Endothelial cell (in vitro differentiated cells): ENCODE results near the gene COQ8A. TPM values are rescaled to one million over a fixed set of nuclear protein-coding genes. Genes with fewer than 3 reads are reported as not detected.

Experiments
- DNase-seq: peaks from one replicate; pipeline ENCODE4 v3.0.0; 2021; ENCODE audit warnings: low spot score
- H3K27ac Mint-ChIP-seq: one replicate; pipeline ENCODE4 v1.8.0; 2021; ENCODE audit warnings: mixed read lengths, inconsistent platforms; ENCODE audit not compliant: unreplicated experiment
- H3K27me3 Mint-ChIP-seq: one replicate; pipeline ENCODE4 v1.8.0; 2021; ENCODE audit warnings: mild to moderate bottlenecking, moderate library complexity, mixed read lengths, inconsistent platforms; ENCODE audit not compliant: unreplicated experiment
- H3K36me3 Mint-ChIP-seq: one replicate; pipeline ENCODE4 v1.8.0; 2021; ENCODE audit warnings: mild to moderate bottlenecking, low read depth, mixed read lengths, inconsistent platforms; ENCODE audit not compliant: unreplicated experiment
- H3K4me1 Mint-ChIP-seq: one replicate; pipeline ENCODE4 v1.8.0; 2021; ENCODE audit warnings: mild to moderate bottlenecking, mixed read lengths, inconsistent platforms; ENCODE audit not compliant: unreplicated experiment
- H3K4me3 Mint-ChIP-seq: one replicate; pipeline ENCODE4 v1.8.0; 2021; ENCODE audit warnings: mild to moderate bottlenecking, mixed read lengths, inconsistent platforms; ENCODE audit not compliant: unreplicated experiment
- H3K9me3 Mint-ChIP-seq: one replicate; pipeline ENCODE4 v1.8.0; 2021; ENCODE audit warnings: mixed read lengths, inconsistent platforms; ENCODE audit not compliant: unreplicated experiment
- total RNA-seq: library from RNA; stranded (reverse); fragmentation: NEBNext Ultra II Directional; extraction: Animal tissue kit (Norgen Biotek cat#: 25700); gene quantifications from one replicate; pipeline ENCODE4 v1.2.1, GENCODE V29; 2021; ENCODE audit not compliant: unreplicated experiment
- TF ChIP-seq, protein P1 (sequence below): fragments of 200-600 bp; sonication (generic); IDR thresholded peaks from one replicate; pipeline ENCODE4 v1.5.0; 2021; ENCODE audit warnings: antibody characterized with exemption; ENCODE audit not compliant: unreplicated experiment

The COQ8A gene
- total RNA-seq, 1 donor from 2014 or later, result 22.7 TPM

DNA sequence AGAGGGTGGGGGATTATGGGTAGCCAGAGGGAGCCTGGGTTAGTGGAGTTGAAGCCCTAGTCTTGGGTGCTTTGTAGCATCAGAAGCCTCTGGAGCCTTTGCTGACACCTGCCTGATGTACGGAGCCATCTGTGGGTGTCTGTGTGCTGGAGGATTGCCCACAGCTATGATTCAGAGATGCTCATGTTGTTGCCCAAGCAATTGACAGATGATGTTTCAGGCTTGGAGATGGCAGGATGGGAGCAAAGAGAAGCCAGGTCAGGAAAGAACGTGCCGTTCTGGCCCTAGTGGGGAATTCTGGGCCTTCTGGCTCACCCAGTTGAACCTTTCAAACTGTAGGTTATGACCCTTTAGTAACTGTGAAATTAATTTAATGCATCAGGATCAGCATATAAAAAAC lies 27.6 kb downstream of the COQ8A start:
- DNase-seq, result no peak
- Mint-ChIP-seq H3K27ac (no peak overlapping the region), H3K36me3 (peaks cover 13% of the 10 kb centered on the region), H3K9me3 (no peaks in the 10 kb centered on the region), H3K27me3 (no peaks in the 10 kb centered on the region), H3K4me3 (no peak overlapping the region), H3K4me1 (peaks cover 6% of the 10 kb centered on the region)
- TF ChIP-seq, protein P1, sequence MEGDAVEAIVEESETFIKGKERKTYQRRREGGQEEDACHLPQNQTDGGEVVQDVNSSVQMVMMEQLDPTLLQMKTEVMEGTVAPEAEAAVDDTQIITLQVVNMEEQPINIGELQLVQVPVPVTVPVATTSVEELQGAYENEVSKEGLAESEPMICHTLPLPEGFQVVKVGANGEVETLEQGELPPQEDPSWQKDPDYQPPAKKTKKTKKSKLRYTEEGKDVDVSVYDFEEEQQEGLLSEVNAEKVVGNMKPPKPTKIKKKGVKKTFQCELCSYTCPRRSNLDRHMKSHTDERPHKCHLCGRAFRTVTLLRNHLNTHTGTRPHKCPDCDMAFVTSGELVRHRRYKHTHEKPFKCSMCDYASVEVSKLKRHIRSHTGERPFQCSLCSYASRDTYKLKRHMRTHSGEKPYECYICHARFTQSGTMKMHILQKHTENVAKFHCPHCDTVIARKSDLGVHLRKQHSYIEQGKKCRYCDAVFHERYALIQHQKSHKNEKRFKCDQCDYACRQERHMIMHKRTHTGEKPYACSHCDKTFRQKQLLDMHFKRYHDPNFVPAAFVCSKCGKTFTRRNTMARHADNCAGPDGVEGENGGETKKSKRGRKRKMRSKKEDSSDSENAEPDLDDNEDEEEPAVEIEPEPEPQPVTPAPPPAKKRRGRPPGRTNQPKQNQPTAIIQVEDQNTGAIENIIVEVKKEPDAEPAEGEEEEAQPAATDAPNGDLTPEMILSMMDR, result no peak

DNA sequence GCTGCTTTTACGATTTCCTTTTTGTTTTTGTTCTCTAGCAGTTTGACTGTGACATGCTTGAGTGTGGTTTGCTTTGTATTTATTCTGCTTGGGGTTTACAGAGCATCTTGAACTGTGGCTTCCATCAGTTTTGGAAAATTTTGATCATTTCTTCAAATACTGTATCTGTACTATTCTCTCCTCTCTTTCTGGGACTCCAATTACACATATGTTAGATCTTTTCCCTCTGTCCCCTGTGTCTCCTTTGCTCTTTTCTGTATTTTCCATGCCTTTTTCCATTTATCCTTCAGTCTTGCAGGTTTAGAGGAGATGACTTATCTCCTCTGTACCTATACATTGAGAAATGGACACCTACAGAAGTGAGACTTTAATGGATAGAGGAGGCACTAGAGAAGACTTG lies 31.7 kb downstream of the COQ8A start:
- no peaks in the 10 kb centered on the region for H3K9me3 Mint-ChIP-seq
- peak overlapping the region; percentile 53 for H3K4me3 Mint-ChIP-seq
- peaks cover 4% of the 10 kb centered on the region for H3K4me1 Mint-ChIP-seq
- no peaks in the 10 kb centered on the region for H3K27me3 Mint-ChIP-seq
- peaks cover 9% of the 10 kb centered on the region for H3K36me3 Mint-ChIP-seq
- DNase-seq, result no peak
- TF ChIP-seq, protein P1, result no peak
- no peak overlapping the region for H3K27ac Mint-ChIP-seq

DNA sequence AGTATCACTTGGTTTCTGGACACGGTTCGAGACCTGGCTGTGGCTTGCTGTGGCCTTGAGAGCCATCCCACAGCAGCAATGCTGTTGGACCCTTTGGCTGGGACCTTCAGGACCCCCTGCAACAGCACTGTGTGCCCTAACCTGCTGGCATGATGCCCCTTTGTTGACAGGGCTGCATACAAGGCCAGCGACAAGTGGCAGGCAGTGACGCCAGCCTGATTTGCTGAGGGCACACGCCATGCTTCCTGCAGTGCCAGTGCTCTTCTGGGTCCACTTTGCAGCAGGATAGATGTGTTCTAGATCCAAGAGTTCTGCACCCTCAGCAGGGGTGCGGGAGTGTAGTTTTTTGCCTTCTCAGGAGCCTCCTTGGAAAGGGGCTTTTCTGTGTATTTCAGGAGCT lies 32.8 kb downstream of the COQ8A start:
- Mint-ChIP-seq H3K36me3 (peaks cover 9% of the 10 kb centered on the region), H3K4me1 (peaks cover 4% of the 10 kb centered on the region), H3K4me3 (no peak overlapping the region), H3K27ac (no peak overlapping the region), H3K9me3 (no peaks in the 10 kb centered on the region), H3K27me3 (no peaks in the 10 kb centered on the region)
- DNase-seq, result no peak
- TF ChIP-seq, protein P1, result no peak

DNA sequence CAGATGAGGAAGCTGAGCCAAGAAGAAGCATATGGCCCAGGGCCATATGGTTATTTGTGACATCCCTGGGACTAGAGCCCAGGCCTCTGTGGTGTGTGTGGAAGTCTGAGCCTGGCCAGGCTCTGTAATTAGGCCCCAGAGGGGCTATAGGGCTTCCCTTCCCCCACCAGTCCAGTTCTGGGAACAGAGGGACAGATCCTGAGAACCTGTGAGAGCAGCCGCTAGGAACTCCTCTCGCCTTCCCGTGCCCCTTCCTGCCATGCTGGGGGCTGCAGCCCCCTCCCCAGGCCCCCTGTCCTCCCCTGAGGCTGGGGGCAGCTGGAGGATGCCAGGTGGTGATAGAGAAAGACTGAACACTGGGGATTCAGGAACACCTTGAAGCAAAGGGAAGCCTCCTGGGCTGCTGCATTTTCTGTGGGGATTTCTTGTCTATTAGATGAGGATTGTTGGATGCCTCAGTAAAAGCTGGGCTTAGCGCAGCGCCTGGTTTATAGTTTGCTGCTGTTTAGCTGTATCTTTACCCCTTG lies 33.3 kb downstream of the COQ8A start:
- Mint-ChIP-seq H3K4me3 (no peak overlapping the region), H3K4me1 (peaks cover 4% of the 10 kb centered on the region), H3K27ac (no peak overlapping the region), H3K27me3 (no peaks in the 10 kb centered on the region), H3K36me3 (peaks cover 9% of the 10 kb centered on the region), H3K9me3 (no peaks in the 10 kb centered on the region)
- TF ChIP-seq, protein P1, result no peak
- DNase-seq, result no peak

DNA sequence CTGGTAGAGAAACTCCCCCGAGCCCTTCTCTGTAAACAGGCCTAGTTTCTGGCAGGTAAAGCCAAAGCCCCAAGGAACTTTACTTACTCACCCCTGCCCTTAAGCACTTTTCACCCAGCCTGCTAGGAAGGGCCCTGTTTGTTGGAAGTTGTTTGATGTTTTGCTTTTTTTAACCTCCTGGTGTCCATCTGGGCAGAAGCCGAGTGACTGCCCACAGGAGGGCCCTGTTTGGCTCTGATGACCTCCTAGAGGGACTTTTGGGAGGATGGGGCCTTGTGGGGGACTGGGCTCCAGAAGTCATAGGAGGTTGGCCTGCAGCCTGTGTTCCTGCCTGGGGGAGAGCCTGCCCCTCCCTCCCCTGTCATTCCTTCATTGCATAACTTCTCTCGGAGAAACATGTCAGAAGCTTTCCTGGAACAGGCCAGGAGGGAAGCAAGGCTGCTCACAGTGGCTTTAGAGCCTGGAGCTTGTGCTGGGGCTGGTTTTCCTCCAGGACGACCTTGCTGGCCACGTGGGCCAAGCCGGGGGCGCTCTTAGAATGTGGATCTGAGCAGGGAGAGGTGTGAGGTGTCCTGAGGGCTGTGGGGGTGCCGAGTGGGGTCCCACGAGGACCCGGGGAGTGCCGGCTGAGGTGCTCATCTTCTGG lies 33.9 kb downstream of the COQ8A start:
- H3K4me3 Mint-ChIP-seq, result no peak overlapping the region
- no peak overlapping the region for H3K27ac Mint-ChIP-seq
- DNase-seq, result no peak
- H3K36me3 Mint-ChIP-seq, result peaks cover 9% of the 10 kb centered on the region
- H3K27me3 Mint-ChIP-seq, result no peaks in the 10 kb centered on the region
- H3K4me1 Mint-ChIP-seq, result peaks cover 4% of the 10 kb centered on the region
- H3K9me3 Mint-ChIP-seq, result no peaks in the 10 kb centered on the region
- TF ChIP-seq, protein P1, result no peak
